Heart left ventricle (tissue), 16 donors: ENCODE data around the gene MYL7. TPM values are rescaled to one million over a fixed set of nuclear protein-coding genes. Genes with fewer than 3 reads are reported as not detected.
"Not testable (repeated sequence)": the region's sequence is repeated elsewhere in the genome, so short reads cannot be mapped to it uniquely, and the experiment has no call there.

ENCODE experiments used
- ATAC-seq, 4 donors: fragments of 200-7000 bp; cut with Tn5 transposase; one replicate each; pipeline ENCODE4 v1.9.1; 2020 to 2022; ENCODE audit warnings: moderate library complexity in 4 of 4, mild to moderate bottlenecking in 3 of 4, moderate number of reproducible peaks in 1 of 4
- DNase-seq, 5 donors: peaks; one replicate each; pipeline ENCODE4 v3.0.0-alpha.2; 2020
- H3K27ac ChIP-seq, 12 donors: fragments of 200-600 bp; sonication (generic) in 4 of 12; one replicate each; pipeline versions ENCODE4 v1.5.0 to v1.8.0; 2016 to 2022; ENCODE audit warnings: mild to moderate bottlenecking in 2 of 12
- H3K27me3 ChIP-seq, 9 donors: fragments of 200-600 bp; sonication (generic) in 2 of 9; one replicate each; pipeline versions ENCODE4 v1.5.1 to v1.8.0; 2016 to 2022; ENCODE audit warnings: mild to moderate bottlenecking in 3 of 9
- H3K36me3 ChIP-seq, 9 donors: fragments of 200-600 bp; sonication (generic) in 2 of 9; one replicate each; pipeline versions ENCODE4 v1.5.0 to v1.8.0; 2018 to 2022; ENCODE audit warnings: mild to moderate bottlenecking in 2 of 9
- H3K4me1 ChIP-seq, 12 donors: fragments of 200-600 bp; sonication (generic) in 4 of 12; one replicate each; pipeline versions ENCODE4 v1.5.0 to v1.8.0; 2016 to 2022; ENCODE audit warnings: mild to moderate bottlenecking in 3 of 12
- H3K4me3 ChIP-seq, 12 donors: fragments of 200-600 bp; sonication (generic) in 4 of 12; one replicate each; pipeline versions ENCODE4 v1.5.0 to v1.8.0; 2017 to 2022; ENCODE audit warnings: mild to moderate bottlenecking in 9 of 12, moderate library complexity in 4 of 12
- H3K9me3 ChIP-seq, 12 donors: fragments of 200-600 bp; sonication (generic) in 4 of 12; one replicate each; pipeline versions ENCODE4 v1.5.0 to v1.8.0; 2016 to 2022; ENCODE audit warnings: mild to moderate bottlenecking in 1 of 12
- POLR2A ChIP-seq, 2 donors: fragments of 450-650 bp; IDR thresholded peaks; one replicate each; pipeline ENCODE4 v1.6.1; 2017; ENCODE audit warnings: antibody characterized with exemption in 2 of 2, mild to moderate bottlenecking in 2 of 2, moderate library complexity in 2 of 2
- WGBS, 4 donors: extraction: QIAGEN DNeasy Blood & Tissue Kit in 2 of 4; methylation state at CpG; one replicate each; pipeline versions ENCODE4 v1.1.5 to v1.1.7; 2013 to 2018; 5-methylcytosine and 5-hydroxymethylcytosine counted together
- intact Hi-C, 10 donors: fragments of 100-400 bp; cut with DNase I; formaldehyde crosslinking; loops; one replicate each; pipeline versions ENCODE4 v1.11.1 to v1.14.2; 2022
- polyA plus RNA-seq, 2 donors: library from polyadenylated mRNA; stranded (reverse); fragments of 200-250 nt; gene quantifications; one replicate each; pipeline ENCODE4 v1.2.3, GENCODE V29; 2013
- total RNA-seq, 9 donors: library from RNA; depleted of rRNA in 2 of 9; stranded (reverse); fragments of >200 nt in 2 of 9; fragmentation: NEBNext Ultra II Directional in 3 of 9; extraction: Animal tissue kit (Norgen Biotek cat#: 25700) in 3 of 9; gene quantifications; one replicate each; pipeline versions ENCODE4 v1.1.0 to v1.2.4, GENCODE V29; 2016 to 2023
- TF ChIP-seq, protein P1 (sequence below), 12 donors: fragments of 200-600 bp; sonication (generic) in 4 of 12; IDR thresholded peaks; one replicate each; pipeline versions ENCODE4 v1.5.0 to v1.8.0; 2018 to 2022; ENCODE audit warnings: antibody characterized with exemption in 12 of 12, mild to moderate bottlenecking in 5 of 12
- donor health status: ischemic (EF 13 %, LVEDD 7.1; RV severe dilation, severe dysfunction).
- donor health status: healthy with polysubstance abuse.
- donor health status: DM: no; HTN: yes; CAD: no.
- donor health status: DM: no; HTN: no; CAD: no.
- donor health status: ischemic (EF 25% LVEDD 6.9; RV normal size, moderate dysfunction).
- donor health status: ischemic (EF 25% LVEDD 5.7; RV mildly dilated, moderate dysfunction).
- donor health status: healthy.
- donor health status: DM: yes; HTN: yes; CAD: no.
- donor health status: ischemic (EF 35%, LVEDD 5.7; RV mildly dilated, moderate dysfunction).
- donor health status: nonischemic (EF 11% LVEDD 7.7; RV severe dilation, severe dysfunction).
- donor health status: DM: yes; HTN: yes; CAD: no.
- donor health status: PGD.
- donor health status: ischemic (EF 29% LVEDD 5.4; RV normal size, mild dysfunction).
- donor health status: nonischemic (EF 23%, LVEDD 6.1; RV moderate dilation, normal function).

Gene MYL7
- total and polyA plus RNA-seq, 11 donors: 975 to 4,037 (median 2,357) TPM

DNA sequence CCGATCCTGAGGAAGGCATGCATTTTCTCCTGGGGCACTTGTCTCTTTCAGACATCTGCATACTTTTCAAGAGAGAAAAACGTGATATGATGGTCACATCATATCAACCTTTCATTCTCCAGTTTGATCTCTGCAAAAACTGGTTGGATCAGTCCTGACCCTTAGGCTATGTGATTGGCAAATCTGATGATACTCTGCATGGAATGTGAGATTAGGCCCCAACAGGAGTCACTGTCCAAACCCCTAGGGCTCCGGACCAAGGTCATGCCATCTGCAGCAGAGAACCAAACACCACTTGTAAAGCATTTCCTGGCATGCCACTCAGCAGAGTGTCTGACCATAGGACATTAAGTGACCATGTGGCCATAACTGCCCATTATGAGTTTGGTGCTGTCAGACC lies 39.5 kb upstream of the MYL7 start:
- WGBS, 4 donors: 70 to 73% (median 71%) methylated on average over 3 of the region's 3 CpGs
- intact Hi-C loops: no loop called here

DNA sequence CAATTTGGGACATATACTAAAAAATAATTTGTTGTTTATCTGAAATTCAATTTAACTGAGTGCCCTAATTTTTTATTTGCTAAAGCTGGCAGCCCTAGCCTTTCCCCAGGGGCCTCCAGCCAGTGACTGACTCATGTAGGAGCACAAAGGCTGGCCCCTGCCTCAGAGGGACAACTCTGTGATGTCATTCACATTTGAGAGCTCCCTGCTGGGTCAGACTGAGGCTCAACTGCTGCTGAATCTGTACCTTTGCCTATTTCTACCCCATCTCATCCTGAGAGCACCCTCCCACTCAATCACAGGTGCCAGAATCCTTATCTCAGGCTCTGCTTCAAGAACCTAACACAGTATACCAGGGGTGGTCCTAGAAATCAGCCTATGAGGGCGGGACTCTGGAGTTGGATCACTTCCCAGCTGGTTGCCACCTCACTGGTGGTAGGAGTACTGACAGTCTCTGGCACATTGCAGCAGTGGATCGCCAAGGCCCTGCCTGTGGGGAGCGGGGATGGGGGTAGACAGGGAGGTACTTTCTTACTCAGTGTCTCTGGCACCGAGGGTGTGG lies 36.5 kb upstream of the MYL7 start:
- ATAC-seq: peak; percentile 54 to 85 (median 72)
- Histone ChIP-seq H3K4me1 (peaks cover 0 to 8% (median 0%) of the 10 kb centered on the region in 12 donors), H3K36me3 (no peaks in the 10 kb centered on the region), H3K27ac (peak overlapping the region in 1 of 12 donors; percentile 7), H3K27me3 (peaks cover 0 to 11% (median 0%) of the 10 kb centered on the region in 9 donors), H3K9me3 (peaks cover 0 to 8% (median 3%) of the 10 kb centered on the region in 12 donors), H3K4me3 (no peak overlapping the region)
- DNase-seq: peak in 1 of 5 donors; percentile 57
- no peak for TF ChIP-seq POLR2A (IDR thresholded peaks at IDR 0.05)
- TF ChIP-seq, protein P1, sequence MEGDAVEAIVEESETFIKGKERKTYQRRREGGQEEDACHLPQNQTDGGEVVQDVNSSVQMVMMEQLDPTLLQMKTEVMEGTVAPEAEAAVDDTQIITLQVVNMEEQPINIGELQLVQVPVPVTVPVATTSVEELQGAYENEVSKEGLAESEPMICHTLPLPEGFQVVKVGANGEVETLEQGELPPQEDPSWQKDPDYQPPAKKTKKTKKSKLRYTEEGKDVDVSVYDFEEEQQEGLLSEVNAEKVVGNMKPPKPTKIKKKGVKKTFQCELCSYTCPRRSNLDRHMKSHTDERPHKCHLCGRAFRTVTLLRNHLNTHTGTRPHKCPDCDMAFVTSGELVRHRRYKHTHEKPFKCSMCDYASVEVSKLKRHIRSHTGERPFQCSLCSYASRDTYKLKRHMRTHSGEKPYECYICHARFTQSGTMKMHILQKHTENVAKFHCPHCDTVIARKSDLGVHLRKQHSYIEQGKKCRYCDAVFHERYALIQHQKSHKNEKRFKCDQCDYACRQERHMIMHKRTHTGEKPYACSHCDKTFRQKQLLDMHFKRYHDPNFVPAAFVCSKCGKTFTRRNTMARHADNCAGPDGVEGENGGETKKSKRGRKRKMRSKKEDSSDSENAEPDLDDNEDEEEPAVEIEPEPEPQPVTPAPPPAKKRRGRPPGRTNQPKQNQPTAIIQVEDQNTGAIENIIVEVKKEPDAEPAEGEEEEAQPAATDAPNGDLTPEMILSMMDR (IDR thresholded peaks at IDR 0.05): no peak
- 43 to 71% (median 56%) methylated on average over 4 of the region's 4 CpGs for WGBS, 4 donors
- intact Hi-C loops: no loop called here

More for the DNA sequence above, 39.5 kb upstream of the MYL7 start:
- DNase-seq: no peak
- Histone ChIP-seq H3K27me3 (peaks cover 0 to 11% (median 0%) of the 10 kb centered on the region in 9 donors), H3K4me3 (no peak overlapping the region), H3K4me1 (peaks cover 0 to 8% (median 0%) of the 10 kb centered on the region in 12 donors), H3K36me3 (no peaks in the 10 kb centered on the region), H3K27ac (no peak overlapping the region), H3K9me3 (peaks cover 0 to 15% (median 7%) of the 10 kb centered on the region in 12 donors)
- ATAC-seq: no peak
- TF ChIP-seq, protein P1 (IDR thresholded peaks at IDR 0.05): no peak
- TF ChIP-seq POLR2A (IDR thresholded peaks at IDR 0.05): no peak

DNA sequence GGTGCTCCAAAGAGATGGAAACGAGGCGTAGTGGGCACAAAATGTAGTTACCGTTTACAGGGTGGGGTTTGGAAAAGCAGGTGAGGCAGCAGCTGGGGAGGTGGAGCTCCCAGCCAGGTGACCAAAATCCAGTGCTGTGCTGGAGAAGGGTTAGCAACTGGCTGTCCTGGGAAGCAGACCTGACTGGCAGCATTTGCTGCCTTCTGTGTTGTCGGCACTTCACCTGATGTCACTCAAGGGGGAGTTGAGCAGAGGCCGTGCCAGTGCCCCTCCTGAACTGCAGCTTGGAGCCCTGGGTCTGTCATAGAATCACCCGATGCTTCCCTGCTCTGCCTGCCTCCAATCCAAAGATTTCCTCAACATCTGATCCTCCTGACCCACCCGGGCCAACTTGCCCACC lies 35.4 kb upstream of the MYL7 start:
- no peaks in the 10 kb centered on the region for H3K9me3 ChIP-seq
- ATAC-seq (no peak), DNase-seq (no peak)
- H3K27me3 ChIP-seq: peaks cover 0 to 5% (median 0%) of the 10 kb centered on the region in 9 donors
- peaks cover 0 to 8% (median 0%) of the 10 kb centered on the region in 12 donors for H3K4me1 ChIP-seq
- intact Hi-C loops: no loop called here
- no peak overlapping the region for H3K27ac ChIP-seq
- 63 to 84% (median 80%) methylated on average over 6 to 7 of the region's 7 CpGs for WGBS, 4 donors
- H3K36me3 ChIP-seq: no peaks in the 10 kb centered on the region
- no peak overlapping the region for H3K4me3 ChIP-seq
- TF ChIP-seq, protein P1 (IDR thresholded peaks at IDR 0.05): no peak
- TF ChIP-seq POLR2A (IDR thresholded peaks at IDR 0.05): no peak

DNA sequence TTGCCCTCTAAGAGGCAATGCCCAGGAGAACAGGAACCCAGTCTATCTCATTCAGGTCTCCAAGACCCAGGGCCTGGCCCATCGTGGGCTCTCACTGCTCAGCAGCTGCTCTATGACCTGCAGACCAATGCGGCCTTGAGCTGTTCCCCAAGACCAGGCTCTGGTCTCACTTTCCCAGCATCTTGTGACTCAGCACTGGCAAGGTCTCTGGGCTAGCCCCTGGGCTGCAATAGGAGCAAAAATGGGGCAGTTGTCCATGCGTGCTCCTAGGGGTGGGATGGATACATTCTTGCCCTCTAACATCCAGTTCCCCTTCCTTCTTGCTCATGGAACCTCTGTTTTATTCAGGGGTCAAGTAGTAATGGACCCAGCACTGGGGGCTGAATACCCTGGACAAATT lies 34.6 kb upstream of the MYL7 start:
- DNase-seq (no peak), ATAC-seq (no peak)
- 68 to 90% (median 82%) methylated on average over 3 of the region's 3 CpGs for WGBS, 4 donors
- H3K9me3 ChIP-seq: no peaks in the 10 kb centered on the region
- intact Hi-C loops: no loop called here
- H3K27me3 ChIP-seq: peaks cover 0 to 5% (median 0%) of the 10 kb centered on the region in 9 donors
- H3K4me3 ChIP-seq: no peak overlapping the region
- TF ChIP-seq, protein P1 (IDR thresholded peaks at IDR 0.05): no peak
- TF ChIP-seq POLR2A (IDR thresholded peaks at IDR 0.05): no peak
- no peaks in the 10 kb centered on the region for H3K36me3 ChIP-seq
- H3K27ac ChIP-seq: no peak overlapping the region
- H3K4me1 ChIP-seq: peaks cover 0 to 8% (median 0%) of the 10 kb centered on the region in 12 donors

DNA sequence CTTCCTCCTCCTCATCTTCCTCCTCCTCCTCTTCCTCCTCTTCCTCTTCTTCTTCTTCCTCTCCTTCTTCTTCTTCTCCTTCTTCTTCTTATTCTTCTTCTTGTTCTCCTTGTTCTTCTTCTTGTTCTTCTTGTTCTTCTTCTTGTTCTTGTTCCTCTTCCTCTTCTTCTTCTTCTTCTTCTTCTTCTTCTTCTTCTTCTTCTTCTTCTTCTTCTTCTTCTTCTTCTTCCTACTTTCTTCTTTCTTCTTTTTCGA lies 33.5 kb upstream of the MYL7 start:
- 65 to 78% (median 75%) methylated on average over 1 of the region's 1 CpG for WGBS, 4 donors
- ATAC-seq, intact Hi-C loops, H3K4me3 ChIP-seq, H3K27me3 ChIP-seq, H3K9me3 ChIP-seq, DNase-seq, H3K4me1 ChIP-seq, H3K36me3 ChIP-seq, H3K27ac ChIP-seq: not testable (repeated sequence)
